Measurements from ENCODE around the gene C16orf86.

GRCh38 chr16:67650023-67650422 is 16.6 kb upstream of the C16orf86 start:
- TF ChIP-seq, protein P1, sequence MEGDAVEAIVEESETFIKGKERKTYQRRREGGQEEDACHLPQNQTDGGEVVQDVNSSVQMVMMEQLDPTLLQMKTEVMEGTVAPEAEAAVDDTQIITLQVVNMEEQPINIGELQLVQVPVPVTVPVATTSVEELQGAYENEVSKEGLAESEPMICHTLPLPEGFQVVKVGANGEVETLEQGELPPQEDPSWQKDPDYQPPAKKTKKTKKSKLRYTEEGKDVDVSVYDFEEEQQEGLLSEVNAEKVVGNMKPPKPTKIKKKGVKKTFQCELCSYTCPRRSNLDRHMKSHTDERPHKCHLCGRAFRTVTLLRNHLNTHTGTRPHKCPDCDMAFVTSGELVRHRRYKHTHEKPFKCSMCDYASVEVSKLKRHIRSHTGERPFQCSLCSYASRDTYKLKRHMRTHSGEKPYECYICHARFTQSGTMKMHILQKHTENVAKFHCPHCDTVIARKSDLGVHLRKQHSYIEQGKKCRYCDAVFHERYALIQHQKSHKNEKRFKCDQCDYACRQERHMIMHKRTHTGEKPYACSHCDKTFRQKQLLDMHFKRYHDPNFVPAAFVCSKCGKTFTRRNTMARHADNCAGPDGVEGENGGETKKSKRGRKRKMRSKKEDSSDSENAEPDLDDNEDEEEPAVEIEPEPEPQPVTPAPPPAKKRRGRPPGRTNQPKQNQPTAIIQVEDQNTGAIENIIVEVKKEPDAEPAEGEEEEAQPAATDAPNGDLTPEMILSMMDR (IDR thresholded peaks at IDR 0.05), result no peak
- TF ChIP-seq POLR2A (IDR thresholded peaks at IDR 0.05) (no peak), POLR2AphosphoS5 (IDR thresholded peaks at IDR 0.05) (no peak), EP300 (IDR thresholded peaks at IDR 0.05) (no peak)

All from stomach (tissue), 4 donors.